ENCODE results near the gene FCGBP.
"Not testable (repeated sequence)": the region's sequence is repeated elsewhere in the genome, so short reads cannot be mapped to it uniquely, and the experiment has no call there.

Gene FCGBP

DNA sequence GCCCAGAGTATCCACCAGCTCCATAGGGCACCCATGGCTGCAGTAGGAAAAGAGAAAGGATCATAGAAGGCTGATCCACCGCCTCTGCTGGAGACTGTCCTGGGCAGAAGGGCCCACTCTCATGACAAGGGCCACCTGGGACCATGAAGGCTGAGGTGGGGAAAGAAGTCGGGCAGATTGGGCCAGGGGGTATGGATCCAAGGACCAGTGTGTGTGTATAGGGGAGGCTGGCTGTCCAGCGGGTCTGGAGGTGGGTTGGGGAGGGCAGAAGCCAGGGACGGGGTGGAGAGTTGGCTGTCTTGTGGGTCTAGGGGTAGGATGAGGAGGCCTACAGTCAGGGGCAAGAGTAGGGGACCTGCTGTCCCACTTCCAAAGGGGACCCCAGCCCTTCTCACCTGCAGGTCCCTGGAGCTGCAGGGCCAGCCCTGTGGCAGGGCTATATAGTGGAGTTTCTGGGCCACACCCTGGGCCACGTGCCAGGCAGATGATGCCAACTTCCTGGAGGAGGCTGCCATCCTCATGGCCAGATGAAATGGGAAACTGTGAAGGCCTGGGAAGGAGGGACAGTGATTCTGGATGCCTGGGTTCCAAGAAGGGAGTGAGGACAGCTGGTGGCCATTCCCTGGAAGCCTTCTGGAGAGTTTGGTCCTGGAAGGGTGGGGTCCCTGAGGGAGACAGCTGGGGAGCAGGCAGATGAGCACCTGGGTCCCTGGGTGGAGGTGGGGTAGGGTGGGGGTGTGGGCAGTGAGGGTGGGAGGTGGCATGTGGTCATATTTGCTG lies at the start of gene FCGBP:
Gene FCGBP (minus strand): TSS at position 51 of the 780 bp plus-strand sequence.
- DNase-seq (ENCODE audit: low spot score): no peak

DNA sequence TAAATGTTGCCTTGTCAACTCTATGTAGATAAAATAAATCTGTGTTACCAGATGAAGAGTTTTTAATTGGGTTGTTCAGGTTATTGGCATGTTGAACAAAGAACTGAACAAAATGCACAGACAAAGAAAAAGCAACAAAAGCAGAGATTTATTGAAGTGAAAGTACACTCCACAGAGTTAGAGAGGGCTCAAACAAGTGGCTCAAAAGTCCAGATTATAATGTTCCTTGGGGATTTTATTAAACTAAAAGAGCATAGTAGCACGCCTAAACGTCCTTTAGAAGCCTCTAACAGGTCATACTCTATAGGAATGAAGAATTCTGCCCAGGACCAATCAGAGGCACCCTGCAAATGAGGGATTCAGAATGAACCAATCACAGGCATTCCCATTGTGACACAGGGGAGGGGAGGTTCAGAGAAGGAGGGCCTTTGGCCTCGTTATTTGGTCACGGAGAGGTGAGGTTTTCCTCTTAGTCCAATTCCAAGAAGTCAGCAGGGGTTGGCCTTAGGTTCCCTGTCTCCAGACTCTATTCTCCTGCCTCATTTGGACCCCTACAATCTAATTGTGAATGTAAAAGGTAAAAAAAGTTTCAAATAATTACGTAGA lies 49.4 kb upstream of the FCGBP start:
- no peak for DNase-seq (ENCODE audit: low spot score)

- DNase-seq (ENCODE audit: low spot score): no peak
Measured at GRCh38 chr19:39982883-39983282, 48.4 kb upstream of the FCGBP start.

DNA sequence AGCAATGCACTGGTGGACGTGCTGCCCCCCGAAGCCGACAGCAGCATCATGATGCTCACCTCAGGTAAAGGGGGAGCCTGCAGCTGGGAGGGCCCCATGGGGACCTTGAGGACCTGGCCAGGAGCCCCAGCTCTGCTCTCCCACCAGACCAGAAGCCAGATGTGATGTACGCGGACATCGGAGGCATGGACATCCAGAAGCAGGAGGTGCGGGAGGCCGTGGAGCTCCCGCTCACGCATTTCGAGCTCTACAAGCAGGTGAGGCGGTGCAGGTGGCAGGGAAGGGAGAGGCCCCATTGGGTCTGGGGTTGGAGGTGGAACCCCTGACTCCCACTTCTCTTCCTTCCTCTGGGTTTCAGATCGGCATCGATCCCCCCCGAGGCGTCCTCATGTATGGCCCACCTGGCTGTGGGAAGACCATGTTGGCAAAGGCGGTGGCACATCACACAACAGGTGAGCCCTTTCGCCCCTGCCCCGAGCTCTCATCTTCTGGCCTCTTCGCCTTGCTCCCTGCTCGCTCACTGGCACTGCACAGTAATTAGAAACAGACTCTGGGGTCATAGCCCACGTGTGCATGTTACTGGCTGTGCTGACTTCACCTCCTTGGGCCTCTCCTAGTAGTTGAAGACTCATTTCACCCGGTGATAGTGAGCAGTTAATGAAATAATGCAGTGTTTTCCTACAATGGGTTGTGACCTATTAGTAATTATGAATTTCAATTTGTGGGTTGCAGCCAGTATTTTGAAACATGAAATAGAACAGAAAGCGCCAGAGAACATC lies 40.1 kb upstream of the FCGBP start:
- DNase-seq (ENCODE audit: low spot score): no peak

DNA sequence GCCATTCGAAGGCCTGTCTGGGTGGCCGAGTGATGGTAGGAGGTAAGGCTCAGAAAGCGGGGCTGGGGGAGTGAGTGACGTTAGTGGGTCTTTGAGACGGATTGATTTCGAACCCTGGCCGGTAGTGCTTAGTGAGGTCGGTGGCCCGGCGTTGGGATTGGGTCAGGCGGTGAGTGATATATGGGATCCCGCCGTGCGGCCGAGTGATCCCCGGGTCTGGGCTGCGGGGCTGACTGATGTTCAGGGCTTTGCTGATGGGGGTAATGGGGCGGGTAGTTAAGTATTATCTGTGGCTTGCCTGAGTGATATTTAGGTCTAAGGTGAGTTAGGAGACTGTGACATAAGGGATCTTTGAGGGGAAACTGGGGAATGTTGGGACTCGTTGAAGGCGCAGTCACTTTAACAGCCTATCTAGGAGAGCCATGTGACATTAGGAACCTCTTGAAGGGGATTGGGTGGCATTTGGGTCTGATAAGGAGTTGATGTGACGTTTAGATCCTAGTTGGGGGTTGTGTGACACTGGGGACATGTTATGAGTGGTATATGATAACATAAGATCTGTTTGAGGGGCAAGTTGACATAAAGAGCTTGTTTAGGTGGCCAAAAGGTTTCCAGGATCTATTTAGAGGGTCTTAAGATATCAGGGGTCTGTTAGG lies 37.1 kb upstream of the FCGBP start:
- DNase-seq (ENCODE audit: low spot score): no peak

DNA sequence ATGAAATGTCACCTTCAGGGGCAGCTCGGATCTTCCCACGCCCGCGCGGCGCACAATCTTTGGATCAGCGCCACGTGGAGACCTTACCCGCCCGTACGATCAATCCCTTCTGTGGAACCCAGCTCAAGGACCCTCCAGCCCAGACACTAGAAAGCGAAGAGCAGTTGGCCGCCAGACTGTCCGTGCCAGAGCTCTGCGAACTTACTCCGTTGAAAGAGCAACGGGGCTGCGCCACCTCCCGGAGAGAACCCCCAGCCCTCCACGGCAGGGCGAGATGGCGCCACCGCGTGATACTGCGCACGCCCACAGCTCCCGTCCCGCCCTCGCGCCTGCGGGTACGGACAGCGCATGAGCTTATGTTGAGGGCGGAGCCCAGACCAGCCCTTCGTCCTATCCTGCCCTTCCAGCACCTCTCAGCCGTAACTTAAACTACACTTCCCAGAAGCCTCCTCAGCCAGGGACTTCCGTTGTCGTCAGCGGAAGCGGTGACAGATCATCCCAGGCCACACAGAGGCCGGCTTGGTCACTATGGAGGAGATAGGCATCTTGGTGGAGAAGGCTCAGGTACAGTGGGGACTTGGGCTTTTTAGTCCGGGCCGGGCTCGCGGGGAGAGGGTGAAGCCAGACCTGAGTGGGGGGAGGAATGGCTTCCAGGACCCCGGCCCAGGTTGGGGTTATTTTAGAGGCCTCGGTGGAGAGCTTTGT lies 36.4 kb upstream of the FCGBP start, which contains the start of gene PSMC4:
Gene PSMC4 (plus strand): TSS at position 491 of the 705 bp plus-strand sequence. CDS start 38 bp downstream, at position 529.
- DNase-seq (ENCODE audit: low spot score): peak; percentile 97

DNA sequence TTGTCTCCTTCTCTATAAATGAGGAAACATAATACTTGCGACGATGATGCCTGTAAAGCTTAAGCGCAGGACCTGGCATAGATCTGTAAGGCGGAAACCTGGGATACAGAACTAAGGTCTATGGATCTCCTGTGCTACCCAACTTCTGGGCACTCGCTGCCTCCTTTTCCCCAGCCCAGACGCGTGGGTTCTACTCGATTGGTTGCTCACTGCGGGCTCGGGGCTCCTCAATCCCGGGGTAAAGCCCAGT lies 35.9 kb upstream of the FCGBP start:
- no peak for DNase-seq (ENCODE audit: low spot score)

DNA sequence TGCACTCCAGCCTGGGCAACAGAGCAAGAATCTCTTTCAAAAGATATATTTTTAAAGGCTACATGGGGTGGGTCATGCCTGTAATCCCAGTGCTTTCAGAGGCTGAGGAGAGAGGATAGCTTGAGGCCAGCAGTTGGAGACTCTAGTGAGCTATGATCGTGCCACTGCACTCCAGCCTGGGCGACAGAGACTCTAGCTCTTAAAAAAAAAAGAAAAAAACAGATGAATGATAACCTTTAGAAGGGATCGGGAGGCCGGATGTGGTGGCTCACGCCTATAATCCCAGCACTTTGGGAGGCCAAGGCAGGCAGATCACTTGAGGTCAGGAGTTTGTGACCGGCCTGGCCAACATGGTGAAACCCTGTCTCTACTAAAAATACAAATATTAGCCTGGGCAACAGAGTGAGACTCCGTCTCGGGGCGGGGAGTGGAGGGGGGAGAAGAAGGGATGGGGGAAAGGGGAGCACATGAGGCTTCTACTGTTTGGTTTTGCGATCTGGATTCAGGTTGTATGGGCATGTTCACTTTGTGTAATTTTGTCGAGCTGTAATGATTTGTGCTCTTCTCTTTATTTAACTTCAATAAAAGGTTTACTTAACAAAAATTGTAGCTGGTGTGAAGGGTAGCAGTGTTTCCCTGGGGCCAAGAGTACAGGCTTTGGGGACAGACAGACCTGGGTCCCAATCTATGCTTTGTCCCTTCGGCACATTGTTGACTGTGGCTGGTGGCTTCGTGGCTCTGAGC lies 35.4 kb upstream of the FCGBP start:
- DNase-seq (ENCODE audit: low spot score): no peak

GRCh38 chr19:39969266-39969665 lies 34.8 kb upstream of the FCGBP start:
- no peak for DNase-seq (ENCODE audit: low spot score)

- no peak for DNase-seq (ENCODE audit: low spot score)
Measured at GRCh38 chr19:39968789-39969188, 34.4 kb upstream of the FCGBP start.

DNA sequence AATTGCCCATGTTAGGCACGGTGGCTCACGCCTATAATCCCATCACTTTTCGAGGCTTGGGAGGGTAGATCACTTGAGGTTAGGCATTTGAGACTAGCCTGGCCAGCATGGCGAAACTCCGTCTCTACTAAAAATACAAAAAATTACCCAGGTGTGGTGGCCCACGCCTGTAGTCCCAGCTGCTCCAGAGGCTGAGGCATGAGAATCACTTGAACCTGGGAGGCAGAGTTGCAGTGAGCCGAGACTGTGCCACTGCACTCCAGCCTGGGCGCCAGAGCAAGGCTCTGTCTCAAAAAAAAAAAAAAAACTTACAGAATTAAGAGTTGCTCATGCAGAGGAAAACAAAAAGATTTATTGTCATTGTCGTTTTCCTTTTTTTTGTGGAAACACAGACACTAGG lies 33.1 kb upstream of the FCGBP start:
- no peak for DNase-seq (ENCODE audit: low spot score)

DNA sequence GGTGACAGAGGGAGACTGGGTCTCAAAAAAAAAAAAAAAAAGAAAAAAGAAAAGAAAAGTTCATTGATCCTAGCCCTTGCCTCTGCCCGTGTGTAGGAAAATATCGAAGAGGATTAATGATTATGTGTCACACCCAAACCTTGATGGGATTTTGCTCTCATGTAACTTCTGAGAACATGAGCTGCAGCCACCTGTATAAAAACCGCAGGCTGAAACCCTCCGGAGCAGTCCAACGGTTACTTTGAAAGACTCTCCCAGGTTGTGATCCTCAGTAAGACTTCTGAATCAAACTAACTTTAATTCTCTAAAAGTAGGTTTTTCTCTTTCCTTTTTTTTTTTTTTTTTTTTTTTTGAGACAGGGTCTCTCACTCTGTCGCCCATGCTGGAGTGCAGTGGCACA lies 32.2 kb upstream of the FCGBP start:
- no peak for DNase-seq (ENCODE audit: low spot score)

DNA sequence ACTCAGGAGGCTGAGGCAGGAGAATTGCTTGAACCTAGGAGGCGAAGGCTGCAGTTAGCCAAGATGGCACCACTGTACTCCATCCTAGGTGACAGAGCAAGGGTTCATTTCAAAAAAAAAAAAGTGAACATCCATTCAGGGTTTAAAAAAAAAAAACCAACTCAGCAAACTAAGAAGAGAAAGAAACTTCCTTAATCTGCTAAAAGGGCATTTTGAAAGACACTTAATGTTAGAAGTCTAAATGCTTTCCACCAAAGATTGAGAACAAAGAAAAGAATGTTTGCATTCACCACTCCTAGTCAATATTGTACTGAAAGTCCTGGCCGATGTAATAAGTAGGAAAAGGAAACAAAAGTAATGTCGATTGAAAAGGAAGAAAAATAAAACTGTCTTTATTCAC lies 29.5 kb upstream of the FCGBP start:
- DNase-seq (ENCODE audit: low spot score): no peak

- not testable (repeated sequence) for DNase-seq (ENCODE audit: low spot score)
Measured at GRCh38 chr19:39959407-39959806, 25.0 kb upstream of the FCGBP start.

DNA sequence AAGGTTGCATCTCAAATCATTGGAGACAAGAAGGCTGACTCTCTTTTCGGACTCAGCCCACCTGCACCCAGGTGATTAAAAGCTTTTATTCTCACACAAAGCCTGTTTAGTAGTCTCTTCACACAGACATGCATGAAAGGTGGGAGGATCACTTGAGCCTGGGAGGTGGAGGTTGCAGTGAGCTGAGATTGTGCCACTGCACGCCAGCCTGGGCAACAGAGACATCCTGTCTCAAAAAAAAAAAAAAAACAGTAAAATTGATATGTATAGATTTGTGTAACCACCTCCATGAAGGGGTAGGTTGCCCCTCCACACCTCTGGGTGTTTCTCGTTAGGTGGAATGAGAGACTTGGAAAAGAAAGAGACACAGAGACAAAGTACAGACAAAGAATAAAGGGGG lies 24.5 kb upstream of the FCGBP start:
- DNase-seq (ENCODE audit: low spot score): not testable (repeated sequence)

DNA sequence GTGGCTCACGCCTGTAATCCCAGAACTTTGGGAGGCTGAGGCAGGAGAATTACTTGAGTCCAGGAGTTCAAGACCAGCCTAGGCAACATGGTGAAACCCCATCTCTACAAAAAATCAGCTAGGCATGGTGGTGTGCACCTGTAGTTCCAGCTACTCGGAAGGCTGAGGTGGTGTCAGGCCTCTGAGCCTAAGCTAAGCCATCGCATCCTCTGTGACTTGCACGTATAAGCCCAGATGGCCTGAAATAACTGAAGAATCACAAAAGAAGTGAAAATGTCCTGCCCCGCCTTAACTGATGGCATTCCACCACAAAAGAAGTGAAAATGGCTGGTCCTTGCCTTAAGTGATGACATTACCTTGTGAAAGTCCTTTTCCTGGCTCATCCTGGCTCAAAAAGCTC lies 23.5 kb upstream of the FCGBP start:
- DNase-seq (ENCODE audit: low spot score): not testable (repeated sequence)

DNA sequence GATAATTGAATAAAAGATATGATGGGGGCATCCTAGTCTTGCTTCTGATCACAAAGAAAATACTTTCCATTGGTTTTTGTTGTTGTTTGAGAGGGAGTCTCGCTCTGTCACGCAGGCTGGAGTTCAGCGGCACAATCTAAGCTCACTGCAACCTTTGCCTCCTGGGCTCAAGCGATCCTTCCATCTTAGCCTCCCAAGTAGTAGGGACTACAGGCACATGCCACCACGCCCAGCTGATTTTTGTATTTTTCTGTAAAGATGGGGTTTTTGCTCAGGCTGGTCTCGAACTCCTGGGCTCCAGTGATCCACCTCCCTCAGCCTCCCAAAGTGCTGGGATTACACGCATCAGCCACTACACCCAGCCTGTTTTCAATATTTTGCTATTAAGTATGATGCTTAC lies 19.5 kb upstream of the FCGBP start:
- DNase-seq (ENCODE audit: low spot score): no peak

GRCh38 chr19:39951686-39952085 lies 17.3 kb upstream of the FCGBP start:
- no peak for DNase-seq (ENCODE audit: low spot score)

- DNase-seq (ENCODE audit: low spot score): no peak
Measured at GRCh38 chr19:39951065-39951650, 16.7 kb upstream of the FCGBP start.

- DNase-seq (ENCODE audit: low spot score): no peak
Measured at GRCh38 chr19:39949026-39949747, 14.8 kb upstream of the FCGBP start.
